Measurements from ENCODE around the gene ADAMTS2. TPM values are rescaled to one million over a fixed set of nuclear protein-coding genes. Genes with fewer than 3 reads are reported as not detected.

Gene ADAMTS2
- total RNA-seq, 1 experiment from 2014 or later = not detected

DNA sequence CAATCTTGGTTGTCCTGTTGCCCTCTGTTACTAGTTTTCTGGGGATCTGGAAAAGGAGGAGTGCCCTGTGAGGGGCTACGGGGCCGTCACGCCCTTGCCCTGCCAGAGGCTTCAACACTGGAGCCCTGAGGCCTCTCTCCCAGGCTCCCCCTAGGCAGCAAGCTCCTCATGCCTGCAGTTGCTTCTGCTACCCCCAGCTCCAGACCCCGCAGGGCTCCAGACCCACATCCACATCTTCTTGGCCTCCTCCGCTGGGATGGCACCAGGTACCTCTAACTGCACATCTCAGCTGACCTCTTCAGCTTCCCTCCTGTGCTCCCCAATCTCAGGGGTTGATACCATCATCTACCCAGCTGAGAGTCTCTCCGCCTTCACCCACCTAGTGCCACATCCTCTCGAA is 169.1 kb downstream of the ADAMTS2 start:
- H3K4me3 Mint-ChIP-seq (ENCODE audit: low read depth, unreplicated experiment) = no peak overlapping the region
- no peak overlapping the region for H3K27ac Mint-ChIP-seq (ENCODE audit: unreplicated experiment)
- DNase-seq = no peak
- TF ChIP-seq, protein P1, sequence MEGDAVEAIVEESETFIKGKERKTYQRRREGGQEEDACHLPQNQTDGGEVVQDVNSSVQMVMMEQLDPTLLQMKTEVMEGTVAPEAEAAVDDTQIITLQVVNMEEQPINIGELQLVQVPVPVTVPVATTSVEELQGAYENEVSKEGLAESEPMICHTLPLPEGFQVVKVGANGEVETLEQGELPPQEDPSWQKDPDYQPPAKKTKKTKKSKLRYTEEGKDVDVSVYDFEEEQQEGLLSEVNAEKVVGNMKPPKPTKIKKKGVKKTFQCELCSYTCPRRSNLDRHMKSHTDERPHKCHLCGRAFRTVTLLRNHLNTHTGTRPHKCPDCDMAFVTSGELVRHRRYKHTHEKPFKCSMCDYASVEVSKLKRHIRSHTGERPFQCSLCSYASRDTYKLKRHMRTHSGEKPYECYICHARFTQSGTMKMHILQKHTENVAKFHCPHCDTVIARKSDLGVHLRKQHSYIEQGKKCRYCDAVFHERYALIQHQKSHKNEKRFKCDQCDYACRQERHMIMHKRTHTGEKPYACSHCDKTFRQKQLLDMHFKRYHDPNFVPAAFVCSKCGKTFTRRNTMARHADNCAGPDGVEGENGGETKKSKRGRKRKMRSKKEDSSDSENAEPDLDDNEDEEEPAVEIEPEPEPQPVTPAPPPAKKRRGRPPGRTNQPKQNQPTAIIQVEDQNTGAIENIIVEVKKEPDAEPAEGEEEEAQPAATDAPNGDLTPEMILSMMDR (IDR thresholded peaks at IDR 0.05; ENCODE audit: unreplicated experiment) = no peak
- BruUV-seq (replicated peaks) = no TSS peak
- H3K36me3 Mint-ChIP-seq (ENCODE audit: insufficient read depth, unreplicated experiment) = no peaks in the 10 kb centered on the region
- intact Hi-C loops (cut with micrococcal nuclease; ENCODE audit: unreplicated experiment) = no loop called here
- CTCF ChIA-PET = no interaction called here
- H3K9me3 Mint-ChIP-seq (ENCODE audit: low read depth, unreplicated experiment) = peaks cover 18% of the 10 kb centered on the region
- H3K4me1 Mint-ChIP-seq (ENCODE audit: low read depth, unreplicated experiment) = no peaks in the 10 kb centered on the region
- no peaks in the 10 kb centered on the region for H3K27me3 Mint-ChIP-seq (ENCODE audit: unreplicated experiment)

DNA sequence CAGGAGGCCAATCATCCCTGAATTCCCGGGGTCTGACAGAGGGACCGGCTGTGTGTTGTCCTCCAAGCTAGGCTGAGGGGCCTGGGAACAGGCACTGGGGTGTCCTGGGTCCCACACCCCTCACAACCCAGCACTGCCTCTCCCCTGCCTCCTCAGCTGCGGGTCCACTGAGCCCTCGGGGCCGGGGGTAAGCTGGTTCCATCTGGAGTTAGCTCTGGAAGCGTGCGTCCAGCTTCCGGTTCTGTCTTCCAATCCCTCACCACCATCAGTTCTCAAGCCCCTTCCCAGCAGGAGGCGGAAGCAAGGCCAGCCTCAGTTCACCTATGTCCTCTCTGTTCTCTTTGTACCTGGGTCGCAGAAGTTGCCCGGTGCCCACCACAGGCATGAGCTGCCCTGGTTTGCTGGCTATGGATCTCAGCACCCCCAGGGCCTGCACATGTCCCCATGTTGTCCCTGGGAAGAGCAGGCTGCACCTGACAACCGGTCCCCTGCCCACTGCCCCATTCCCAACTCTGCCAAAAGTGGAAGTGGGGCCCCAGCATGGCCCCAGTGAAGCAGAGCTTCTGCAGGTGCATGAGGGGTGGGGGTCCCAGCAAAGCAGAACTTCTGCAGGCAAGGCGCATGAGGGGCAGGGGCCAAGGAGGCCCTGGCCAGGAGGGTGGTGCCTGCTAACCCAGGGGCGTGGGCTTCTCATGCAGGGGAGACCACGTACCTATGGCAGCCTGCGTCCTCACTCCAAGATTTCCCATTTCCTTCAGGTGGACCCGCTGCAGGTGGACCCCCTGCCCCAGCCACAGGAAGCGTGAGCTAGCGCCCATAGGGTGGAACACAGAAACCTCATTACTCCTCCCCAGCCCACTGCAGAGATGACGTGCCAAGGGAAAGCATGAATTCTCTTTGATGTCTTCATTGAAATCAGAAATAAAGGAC is 173.2 kb downstream of the ADAMTS2 start:
- intact Hi-C loops (cut with micrococcal nuclease; ENCODE audit: unreplicated experiment) = no loop called here
- Mint-ChIP-seq H3K9me3 (ENCODE audit: low read depth, unreplicated experiment) (peaks cover 14% of the 10 kb centered on the region), H3K4me3 (ENCODE audit: low read depth, unreplicated experiment) (no peak overlapping the region), H3K4me1 (ENCODE audit: low read depth, unreplicated experiment) (no peaks in the 10 kb centered on the region), H3K27me3 (ENCODE audit: unreplicated experiment) (no peaks in the 10 kb centered on the region), H3K27ac (ENCODE audit: unreplicated experiment) (no peak overlapping the region), H3K36me3 (ENCODE audit: insufficient read depth, unreplicated experiment) (no peaks in the 10 kb centered on the region)
- no TSS peak for BruUV-seq (replicated peaks)
- TF ChIP-seq, protein P1 (IDR thresholded peaks at IDR 0.05; ENCODE audit: unreplicated experiment) = no peak
- no peak for DNase-seq
- CTCF ChIA-PET = interaction anchor here (0.6 kb wide), 1 partner anchor 15 kb away, joined by 3 read pairs; no protein-coding TSS in a partner anchor

DNA sequence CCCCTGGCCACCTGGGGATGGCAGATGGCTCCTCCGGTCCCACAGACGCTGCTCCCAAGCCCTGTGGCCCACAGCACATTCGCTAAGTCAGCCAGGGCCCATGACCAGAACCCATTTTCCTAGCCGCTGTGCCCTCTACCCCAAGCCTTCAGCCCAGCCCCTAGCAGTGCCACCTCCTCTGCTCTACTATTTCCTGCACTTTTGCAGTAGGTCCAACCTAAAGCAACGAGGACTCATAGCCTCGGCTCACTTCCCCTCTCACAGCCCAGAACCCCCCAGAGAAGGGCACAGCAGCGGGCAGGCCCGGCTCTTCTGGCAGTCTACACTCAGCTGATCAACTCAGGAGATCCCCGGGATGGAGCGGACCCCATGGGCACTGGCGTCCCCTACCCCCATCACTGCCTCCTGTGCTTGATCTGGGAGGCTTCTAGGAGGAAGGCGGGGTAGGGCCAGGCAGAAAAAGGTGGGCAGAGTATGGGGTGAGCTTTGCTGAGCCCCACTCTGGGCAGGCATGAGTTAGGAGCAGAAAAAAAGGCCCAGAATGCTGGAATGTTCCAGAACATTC is 173.9 kb downstream of the ADAMTS2 start:
- Mint-ChIP-seq H3K27me3 (ENCODE audit: unreplicated experiment) (no peaks in the 10 kb centered on the region), H3K9me3 (ENCODE audit: low read depth, unreplicated experiment) (peaks cover 9% of the 10 kb centered on the region), H3K27ac (ENCODE audit: unreplicated experiment) (no peak overlapping the region), H3K36me3 (ENCODE audit: insufficient read depth, unreplicated experiment) (no peaks in the 10 kb centered on the region), H3K4me3 (ENCODE audit: low read depth, unreplicated experiment) (no peak overlapping the region), H3K4me1 (ENCODE audit: low read depth, unreplicated experiment) (no peaks in the 10 kb centered on the region)
- no peak for DNase-seq
- CTCF ChIA-PET = interaction anchor here (0.6 kb wide), 1 partner anchor 14 kb away, joined by 3 read pairs; no protein-coding TSS in a partner anchor
- intact Hi-C loops (cut with micrococcal nuclease; ENCODE audit: unreplicated experiment) = no loop called here
- BruUV-seq (replicated peaks) = no TSS peak
- TF ChIP-seq, protein P1 (IDR thresholded peaks at IDR 0.05; ENCODE audit: unreplicated experiment) = no peak

DNA sequence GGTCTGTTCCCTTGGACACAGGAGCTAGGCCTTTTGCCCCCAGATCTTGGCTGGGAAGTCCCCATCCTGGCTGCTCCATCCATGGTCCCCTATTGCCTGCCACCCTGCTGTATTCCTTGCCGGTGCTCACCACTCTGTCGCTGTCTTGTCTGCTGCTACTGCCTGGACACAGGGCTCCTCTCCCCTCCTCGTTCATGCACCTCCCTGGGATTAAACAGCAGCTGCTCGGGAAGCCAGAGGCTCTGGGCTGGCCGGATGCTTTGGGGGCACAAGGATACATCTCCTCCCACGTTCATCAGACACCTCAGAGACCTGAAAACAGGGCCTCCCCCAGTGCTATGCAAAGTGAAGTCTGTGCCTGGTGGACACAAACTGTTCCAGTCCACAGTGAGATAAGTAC is 174.7 kb downstream of the ADAMTS2 start:
- no peak overlapping the region for H3K27ac Mint-ChIP-seq (ENCODE audit: unreplicated experiment)
- no peaks in the 10 kb centered on the region for H3K4me1 Mint-ChIP-seq (ENCODE audit: low read depth, unreplicated experiment)
- no peaks in the 10 kb centered on the region for H3K36me3 Mint-ChIP-seq (ENCODE audit: insufficient read depth, unreplicated experiment)
- DNase-seq = no peak
- no TSS peak for BruUV-seq (replicated peaks)
- no peaks in the 10 kb centered on the region for H3K27me3 Mint-ChIP-seq (ENCODE audit: unreplicated experiment)
- CTCF ChIA-PET = no interaction called here
- TF ChIP-seq, protein P1 (IDR thresholded peaks at IDR 0.05; ENCODE audit: unreplicated experiment) = no peak
- peaks cover 8% of the 10 kb centered on the region for H3K9me3 Mint-ChIP-seq (ENCODE audit: low read depth, unreplicated experiment)
- H3K4me3 Mint-ChIP-seq (ENCODE audit: low read depth, unreplicated experiment) = no peak overlapping the region
- intact Hi-C loops (cut with micrococcal nuclease; ENCODE audit: unreplicated experiment) = no loop called here
